GM12878 (cell line): ENCODE measurements around the gene NECTIN2. TPM values are rescaled to one million over a fixed set of nuclear protein-coding genes. Genes with fewer than 3 reads are reported as not detected.

Experiments used
- ATAC-seq: fragments of 200-7000 bp; cut with Tn5 transposase; 3 replicates; pipeline ENCODE4 v1.9.1; 2020; ENCODE audit warnings: mild to moderate bottlenecking, moderate library complexity
- BruUV-seq: library from RNA; stranded (reverse); fragments of 400-500 nt; replicated peaks from 2 replicates; lab custom pipeline; 2021; lab: Mats Ljungman, UMichigan
- CTCF ChIA-PET: fragments of 300-600 bp; sonication (Branson Sonifier 250); formaldehyde crosslinking; extraction: SDS; loops from one replicate; lab custom pipeline; 2021; ENCODE audit warnings: inconsistent platforms; lab: Yijun Ruan, JAX
- POLR2A ChIA-PET: fragments of 350-600 bp; formaldehyde crosslinking; extraction: SDS; loops from one replicate; lab custom pipeline; 2021; ENCODE audit warnings: inconsistent platforms; lab: Charles Lee
- RAD21 ChIA-PET: fragments of 300-600 bp; sonication (Branson Sonifier 250); formaldehyde crosslinking; loops from one replicate; lab custom pipeline; 2023; ENCODE audit warnings: antibody characterized with exemption; ENCODE audit not compliant: unreplicated experiment; lab: Charles Lee
- SMC1A ChIA-PET: fragments of 300-600 bp; sonication (Branson Sonifier 250); formaldehyde crosslinking; loops from one replicate; lab custom pipeline; 2023; ENCODE audit not compliant: unreplicated experiment, uncharacterized antibody; lab: Charles Lee
- DNase-seq: peaks from one replicate; pipeline ENCODE4 v3.0.0-alpha.2; 2011; ENCODE audit warnings: low read depth, low spot score
- FAIRE-seq: peaks from 3 replicates; lab custom pipeline; 2011; peaks lifted over from hg19 to GRCh38; lab: Jason Lieb, UNC
- H2AFZ ChIP-seq: 2 replicates; pipeline ENCODE4 v1.6.0; 2011; ENCODE audit warnings: low read depth, low read length, control low read depth; ENCODE audit not compliant: control insufficient read depth
- H3K27ac ChIP-seq: 2 replicates; pipeline ENCODE4 v1.5.1; 2011; ENCODE audit warnings: control low read depth; ENCODE audit not compliant: control insufficient read depth, insufficient read depth
- H3K27me3 ChIP-seq, 2 experiments: replicated peaks in 1 of 2; 2 replicates each; pipeline versions ENCODE4 v1.6.0 to v1.6.1; 2011; ENCODE audit warnings: low read length in 1 of 2; ENCODE audit not compliant: control insufficient read depth in 2 of 2, insufficient read depth in 2 of 2
- H3K36me3 ChIP-seq, 2 experiments: 2 replicates each; pipeline ENCODE4 v1.5.1; 2011; ENCODE audit warnings: low read length in 1 of 2; ENCODE audit not compliant: control insufficient read depth in 2 of 2, insufficient read depth in 2 of 2
- H3K4me1 ChIP-seq: 2 replicates; pipeline ENCODE4 v1.6.1; 2011; ENCODE audit warnings: mild to moderate bottlenecking, low read length, moderate library complexity, mixed read lengths; ENCODE audit not compliant: control insufficient read depth, insufficient read depth
- H3K4me2 ChIP-seq: 2 replicates; pipeline ENCODE4 v1.6.0; 2011; ENCODE audit warnings: control low read depth; ENCODE audit not compliant: control insufficient read depth, insufficient read depth
- H3K4me3 ChIP-seq: fragments of 200-600 bp; sonication (generic); 2 replicates; pipeline ENCODE4 v1.5.1; 2016
- H3K79me2 ChIP-seq: 2 replicates; pipeline ENCODE4 v1.6.0; 2011; ENCODE audit warnings: low read length; ENCODE audit not compliant: control insufficient read depth, insufficient read depth
- H3K9ac ChIP-seq: 2 replicates; pipeline ENCODE4 v1.8.0; 2011; ENCODE audit warnings: low read length, control low read depth, mixed read lengths; ENCODE audit not compliant: control insufficient read depth, insufficient read depth
- H3K9me3 ChIP-seq: replicated peaks from 3 replicates; pipeline ENCODE4 v1.5.1; 2011; ENCODE audit warnings: mild to moderate bottlenecking, low read length; ENCODE audit not compliant: control insufficient read depth, insufficient read depth
- H4K20me1 ChIP-seq: 2 replicates; pipeline ENCODE4 v1.6.0; 2011; ENCODE audit not compliant: control insufficient read depth, insufficient read depth
- BCL3 ChIP-seq: IDR thresholded peaks from 2 replicates; pipeline ENCODE4 v1.6.1; 2011; ENCODE audit warnings: borderline replicate concordance, low read depth, mild to moderate bottlenecking, moderate library complexity, low read length; ENCODE audit not compliant: insufficient read depth, poor library complexity, severe bottlenecking
- BMI1 ChIP-seq: fragments of 450-650 bp; IDR thresholded peaks from 2 replicates; pipeline ENCODE4 v1.6.1; 2016; ENCODE audit warnings: mild to moderate bottlenecking, moderate library complexity, borderline replicate concordance
- CEBPB ChIP-seq, 2 experiments: fragments of 150-350 bp in 1 of 2; IDR thresholded peaks; 2 replicates each; pipeline ENCODE4 v1.6.1; 2012 to 2014; ENCODE audit warnings: low read depth in 2 of 2, low read length in 2 of 2, borderline replicate concordance in 1 of 2, inconsistent platforms in 1 of 2
- EGR1 ChIP-seq, 2 experiments: IDR thresholded peaks; 1 replicate in 1 of 2; 2 replicates in 1 of 2; pipeline ENCODE4 v1.6.1; 2011 to 2012; ENCODE audit warnings: low read depth in 2 of 2, low read length in 2 of 2, borderline replicate concordance in 1 of 2, mild to moderate bottlenecking in 1 of 2, moderate library complexity in 1 of 2
- ETV6 ChIP-seq, 2 experiments: fragments of 450-650 bp in 1 of 2; IDR thresholded peaks in 1 of 2; conservative IDR thresholded peaks in 1 of 2; 2 replicates each; pipeline ENCODE4 v1.6.1; 2014; ENCODE audit warnings: antibody characterized with exemption in 1 of 2, borderline replicate concordance in 1 of 2, low read depth in 1 of 2, mild to moderate bottlenecking in 1 of 2, moderate library complexity in 1 of 2
- HDGF ChIP-seq: fragments of 450-650 bp; IDR thresholded peaks from 2 replicates; pipeline ENCODE4 v1.6.1; 2016; ENCODE audit warnings: antibody characterized with exemption
- IKZF1 ChIP-seq: fragments of 450-650 bp; conservative IDR thresholded peaks from 2 replicates; pipeline ENCODE4 v1.6.1; 2017; ENCODE audit warnings: antibody characterized with exemption, mild to moderate bottlenecking
- JUND ChIP-seq: IDR thresholded peaks from 2 replicates; pipeline ENCODE4 v1.6.1; 2012; ENCODE audit warnings: low read depth, mild to moderate bottlenecking, low read length, improper control_type of control experiment, moderate library complexity
- MXI1 ChIP-seq: fragments of 150-350 bp; IDR thresholded peaks from 2 replicates; pipeline ENCODE4 v1.6.1; 2011; ENCODE audit warnings: low read depth, mild to moderate bottlenecking, inconsistent platforms, low read length, improper control_type of control experiment
- SIX5 ChIP-seq: IDR thresholded peaks from 2 replicates; pipeline ENCODE4 v1.6.1; 2011; ENCODE audit warnings: mild to moderate bottlenecking, low read depth, low read length, moderate library complexity; ENCODE audit not compliant: severe bottlenecking
- SMARCA5 ChIP-seq: fragments of 450-650 bp; IDR thresholded peaks from 2 replicates; pipeline ENCODE4 v1.6.1; 2017; ENCODE audit warnings: mild to moderate bottlenecking
- SREBF1 ChIP-seq: IDR thresholded peaks from 2 replicates; pipeline ENCODE4 v1.6.1; 2012; ENCODE audit warnings: mild to moderate bottlenecking, low read length
- TAF1 ChIP-seq: IDR thresholded peaks from 2 replicates; pipeline ENCODE4 v1.6.1; 2011; ENCODE audit warnings: mild to moderate bottlenecking, low read depth, low read length, borderline replicate concordance
- TARDBP ChIP-seq: IDR thresholded peaks from 2 replicates; pipeline ENCODE4 v1.6.1; 2016; ENCODE audit warnings: borderline replicate concordance
- ZZZ3 ChIP-seq: IDR thresholded peaks from 2 replicates; pipeline ENCODE4 v1.6.1; 2011; ENCODE audit warnings: low read depth; ENCODE audit not compliant: control insufficient read depth, insufficient read length
- WGBS: methylation state at CpG from one replicate; pipeline ENCODE4 v1.1.6; 2016; ENCODE audit warnings: low lambda C conversion rate; ENCODE audit not compliant: insufficient replicate concordance, insufficient coverage; ENCODE audit errors: missing lambda C conversion rate; 5-methylcytosine and 5-hydroxymethylcytosine counted together
- in situ Hi-C: fragments of 300-500 bp; cut with MboI; formaldehyde crosslinking; loops from 9 replicates; pipeline ENCODE4 v1.14.3; 2018; ENCODE audit warnings: mixed read lengths
- intact Hi-C: fragments of 100-400 bp; cut with micrococcal nuclease; formaldehyde crosslinking; loops from one replicate; pipeline ENCODE4 v1.14.2; 2022; ENCODE audit not compliant: unreplicated experiment
- polyA plus RNA-seq, 11 experiments: library from polyadenylated mRNA; depleted of rRNA in 4 of 11; unstranded in 6 of 11; stranded (reverse) in 5 of 11; fragments of >200 nt; fragmentation: Nextera tagmentation in 4 of 11; fragmentation: Illumina TruSeq in 1 of 11; extraction: Ambion mirVana in 4 of 11; extraction: Trizol in 1 of 11; gene quantifications; 1 replicate in 1 of 11; 2 replicates in 10 of 11; pipeline versions ENCODE4 v1.2.1 to v1.2.3, GENCODE V29; 2011 to 2016; ENCODE audit warnings: inconsistent platforms in 2 of 11, missing spikeins in 2 of 11, low read depth in 1 of 11
- total RNA-seq, 4 experiments: library from RNA; depleted of rRNA in 3 of 4; stranded (reverse); fragments of >200 nt in 3 of 4; fragmentation: Illumina TruSeq in 1 of 4; extraction: Trizol in 1 of 4; gene quantifications; 2 replicates each; pipeline versions ENCODE4 v1.2.1 to v1.2.3, GENCODE V29; 2013 to 2021
- TF ChIP-seq, protein P1 (sequence below): fragments of 450-650 bp; IDR thresholded peaks from 2 replicates; pipeline ENCODE4 v1.6.1; 2018; ENCODE audit warnings: borderline replicate concordance, mild to moderate bottlenecking; ENCODE audit not compliant: partially characterized antibody
- TF ChIP-seq, protein P2 (sequence below): fragments of 150-350 bp; IDR thresholded peaks from 2 replicates; pipeline ENCODE4 v1.6.1; 2016; ENCODE audit warnings: low read depth, low read length

Gene NECTIN2
- total and polyA plus RNA-seq, 10 of the 15 experiments (the other 5 are each of a cell fraction or from before 2014, with no cell fraction given) = 0.05 to 0.36 (median 0.26) TPM; not detected in 5

DNA sequence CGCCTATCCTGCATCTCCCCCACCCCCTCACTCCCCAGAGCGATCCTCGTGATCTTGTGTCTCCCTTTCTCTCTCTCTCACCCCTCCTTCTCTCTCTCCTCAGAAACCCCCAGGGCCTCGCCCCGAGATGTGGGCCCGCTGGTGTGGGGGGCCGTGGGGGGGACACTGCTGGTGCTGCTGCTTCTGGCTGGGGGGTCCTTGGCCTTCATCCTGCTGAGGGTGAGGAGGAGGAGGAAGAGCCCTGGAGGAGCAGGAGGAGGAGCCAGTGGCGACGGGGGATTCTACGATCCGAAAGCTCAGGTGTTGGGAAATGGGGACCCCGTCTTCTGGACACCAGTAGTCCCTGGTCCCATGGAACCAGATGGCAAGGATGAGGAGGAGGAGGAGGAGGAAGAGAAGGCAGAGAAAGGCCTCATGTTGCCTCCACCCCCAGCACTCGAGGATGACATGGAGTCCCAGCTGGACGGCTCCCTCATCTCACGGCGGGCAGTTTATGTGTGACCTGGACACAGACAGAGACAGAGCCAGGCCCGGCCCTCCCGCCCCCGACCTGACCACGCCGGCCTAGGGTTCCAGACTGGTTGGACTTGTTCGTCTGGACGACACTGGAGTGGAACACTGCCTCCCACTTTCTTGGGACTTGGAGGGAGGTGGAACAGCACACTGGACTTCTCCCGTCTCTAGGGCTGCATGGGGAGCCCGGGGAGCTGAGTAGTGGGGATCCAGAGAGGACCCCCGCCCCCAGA lies 32.2 kb downstream of the NECTIN2 start:
- no peak overlapping the region for H3K4me2 ChIP-seq
- no peaks in the 10 kb centered on the region for H4K20me1 ChIP-seq
- ChIA-PET POLR2A (no interaction called here), RAD21 (no interaction called here), SMC1A (no interaction called here), CTCF (no interaction called here)
- no peaks in the 10 kb centered on the region for H3K36me3 ChIP-seq
- no peak for FAIRE-seq
- DNase-seq = no peak
- no peak for ATAC-seq
- no peaks in the 10 kb centered on the region for H3K9me3 ChIP-seq
- no peak overlapping the region for H3K4me3 ChIP-seq
- no peaks in the 10 kb centered on the region for H3K79me2 ChIP-seq
- H2AFZ ChIP-seq = no peak overlapping the region
- intact Hi-C loops = no loop called here
- BruUV-seq = no TSS peak
- H3K27ac ChIP-seq = no peak overlapping the region
- H3K4me1 ChIP-seq = no peaks in the 10 kb centered on the region
- H3K27me3 ChIP-seq = no peaks in the 10 kb centered on the region; a peak in 1 of 4 replicates
- H3K9ac ChIP-seq = no peak overlapping the region
- in situ Hi-C loops = no loop called here
- WGBS = 21% methylated on average over 19 of the region's 26 CpGs
- TF ChIP-seq SIX5 = no peak
- TF ChIP-seq ZZZ3 = no peak
- TF ChIP-seq, protein P1, sequence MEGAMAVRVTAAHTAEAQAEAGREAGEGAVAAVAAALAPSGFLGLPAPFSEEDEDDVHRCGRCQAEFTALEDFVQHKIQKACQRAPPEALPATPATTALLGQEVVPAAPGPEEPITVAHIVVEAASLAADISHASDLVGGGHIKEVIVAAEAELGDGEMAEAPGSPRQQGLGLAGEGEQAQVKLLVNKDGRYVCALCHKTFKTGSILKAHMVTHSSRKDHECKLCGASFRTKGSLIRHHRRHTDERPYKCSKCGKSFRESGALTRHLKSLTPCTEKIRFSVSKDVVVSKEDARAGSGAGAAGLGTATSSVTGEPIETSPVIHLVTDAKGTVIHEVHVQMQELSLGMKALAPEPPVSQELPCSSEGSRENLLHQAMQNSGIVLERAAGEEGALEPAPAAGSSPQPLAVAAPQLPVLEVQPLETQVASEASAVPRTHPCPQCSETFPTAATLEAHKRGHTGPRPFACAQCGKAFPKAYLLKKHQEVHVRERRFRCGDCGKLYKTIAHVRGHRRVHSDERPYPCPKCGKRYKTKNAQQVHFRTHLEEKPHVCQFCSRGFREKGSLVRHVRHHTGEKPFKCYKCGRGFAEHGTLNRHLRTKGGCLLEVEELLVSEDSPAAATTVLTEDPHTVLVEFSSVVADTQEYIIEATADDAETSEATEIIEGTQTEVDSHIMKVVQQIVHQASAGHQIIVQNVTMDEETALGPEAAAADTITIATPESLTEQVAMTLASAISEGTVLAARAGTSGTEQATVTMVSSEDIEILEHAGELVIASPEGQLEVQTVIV = no peak
- TF ChIP-seq SMARCA5 = no peak
- no peak for TF ChIP-seq EGR1 (IDR thresholded peaks at IDR 0.05; ENCODE audit: borderline replicate concordance in 1 of 2, low read depth in 2 of 2, low read length in 2 of 2)
- TF ChIP-seq, protein P2, sequence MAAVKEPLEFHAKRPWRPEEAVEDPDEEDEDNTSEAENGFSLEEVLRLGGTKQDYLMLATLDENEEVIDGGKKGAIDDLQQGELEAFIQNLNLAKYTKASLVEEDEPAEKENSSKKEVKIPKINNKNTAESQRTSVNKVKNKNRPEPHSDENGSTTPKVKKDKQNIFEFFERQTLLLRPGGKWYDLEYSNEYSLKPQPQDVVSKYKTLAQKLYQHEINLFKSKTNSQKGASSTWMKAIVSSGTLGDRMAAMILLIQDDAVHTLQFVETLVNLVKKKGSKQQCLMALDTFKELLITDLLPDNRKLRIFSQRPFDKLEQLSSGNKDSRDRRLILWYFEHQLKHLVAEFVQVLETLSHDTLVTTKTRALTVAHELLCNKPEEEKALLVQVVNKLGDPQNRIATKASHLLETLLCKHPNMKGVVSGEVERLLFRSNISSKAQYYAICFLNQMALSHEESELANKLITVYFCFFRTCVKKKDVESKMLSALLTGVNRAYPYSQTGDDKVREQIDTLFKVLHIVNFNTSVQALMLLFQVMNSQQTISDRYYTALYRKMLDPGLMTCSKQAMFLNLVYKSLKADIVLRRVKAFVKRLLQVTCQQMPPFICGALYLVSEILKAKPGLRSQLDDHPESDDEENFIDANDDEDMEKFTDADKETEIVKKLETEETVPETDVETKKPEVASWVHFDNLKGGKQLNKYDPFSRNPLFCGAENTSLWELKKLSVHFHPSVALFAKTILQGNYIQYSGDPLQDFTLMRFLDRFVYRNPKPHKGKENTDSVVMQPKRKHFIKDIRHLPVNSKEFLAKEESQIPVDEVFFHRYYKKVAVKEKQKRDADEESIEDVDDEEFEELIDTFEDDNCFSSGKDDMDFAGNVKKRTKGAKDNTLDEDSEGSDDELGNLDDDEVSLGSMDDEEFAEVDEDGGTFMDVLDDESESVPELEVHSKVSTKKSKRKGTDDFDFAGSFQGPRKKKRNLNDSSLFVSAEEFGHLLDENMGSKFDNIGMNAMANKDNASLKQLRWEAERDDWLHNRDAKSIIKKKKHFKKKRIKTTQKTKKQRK = no peak
- TF ChIP-seq HDGF = no peak
- no peak for TF ChIP-seq TAF1
- no peak for TF ChIP-seq CEBPB (IDR thresholded peaks at IDR 0.05; ENCODE audit: borderline replicate concordance in 1 of 2, low read depth in 2 of 2, low read length in 2 of 2)
- TF ChIP-seq MXI1 = no peak
- no peak for TF ChIP-seq SREBF1
- TF ChIP-seq BCL3 = no peak
- no peak for TF ChIP-seq JUND
- no peak for TF ChIP-seq BMI1
- no peak for TF ChIP-seq TARDBP
- TF ChIP-seq IKZF1 = no peak
- TF ChIP-seq ETV6 (conservative IDR thresholded peaks at IDR 0.05 in 1 of 2, IDR thresholded peaks at IDR 0.05 in 1 of 2; ENCODE audit: borderline replicate concordance in 1 of 2, low read depth in 1 of 2) = no peak
